Neural crest cell (in vitro differentiated cells): ENCODE results near the gene GLIS1. TPM values are rescaled to one million over a fixed set of nuclear protein-coding genes. Genes with fewer than 3 reads are reported as not detected.

Experiments
- DNase-seq: peaks from one replicate; pipeline ENCODE4 v3.0.0; 2021; ENCODE audit warnings: low read depth, mixed read lengths, low spot score
- H3K27ac Mint-ChIP-seq: one replicate; pipeline ENCODE4 v1.8.0; 2021; ENCODE audit warnings: mild to moderate bottlenecking, mixed read lengths; ENCODE audit not compliant: unreplicated experiment
- H3K27me3 Mint-ChIP-seq: 2 replicates; pipeline ENCODE4 v1.8.0; 2021; ENCODE audit warnings: low read depth, mild to moderate bottlenecking, mixed read lengths
- H3K36me3 Mint-ChIP-seq: 2 replicates; pipeline ENCODE4 v1.8.0; 2021; ENCODE audit warnings: low read depth, mild to moderate bottlenecking, mixed read lengths
- H3K4me1 Mint-ChIP-seq: 2 replicates; pipeline ENCODE4 v1.8.0; 2021; ENCODE audit warnings: mixed read lengths
- H3K4me3 Mint-ChIP-seq: one replicate; pipeline ENCODE4 v1.8.0; 2021; ENCODE audit warnings: mild to moderate bottlenecking, mixed read lengths
- H3K9me3 Mint-ChIP-seq: 2 replicates; pipeline ENCODE4 v1.8.0; 2021; ENCODE audit warnings: mixed read lengths
- total RNA-seq: library from RNA; stranded (reverse); gene quantifications from 2 replicates; pipeline ENCODE4 v1.2.1, GENCODE V29; 2021
- TF ChIP-seq, protein P1 (sequence below): fragments of 200-600 bp; sonication (generic); conservative IDR thresholded peaks from 2 replicates; pipeline ENCODE4 v1.5.0; 2021; ENCODE audit warnings: antibody characterized with exemption, mild to moderate bottlenecking

The GLIS1 gene
- total RNA-seq, 1 donor from 2014 or later, result not detected

DNA sequence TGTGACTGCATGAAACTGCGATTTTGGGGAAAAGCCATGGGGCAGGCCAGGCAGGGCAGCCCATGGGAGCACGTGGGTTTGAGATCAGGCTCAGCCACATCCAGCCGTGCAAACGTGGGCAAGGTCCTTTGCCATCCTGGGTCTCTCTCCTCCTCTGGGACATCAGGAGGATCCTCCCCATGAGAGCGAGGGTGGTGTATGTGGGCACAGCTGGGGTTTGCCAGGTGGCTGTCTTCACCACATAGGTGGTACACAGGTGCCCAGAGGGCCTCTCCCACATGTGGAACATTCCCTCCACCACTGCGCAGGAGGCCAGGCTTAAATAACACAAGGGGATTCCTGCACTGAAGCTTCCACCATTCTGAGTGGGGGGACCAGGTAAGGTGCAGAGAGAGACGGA is 143.1 kb downstream of the GLIS1 start:
- no peak for DNase-seq
- Mint-ChIP-seq H3K4me3 (no peak overlapping the region), H3K27ac (no peak overlapping the region), H3K9me3 (no peaks in the 10 kb centered on the region), H3K36me3 (no peaks in the 10 kb centered on the region), H3K4me1 (no peaks in the 10 kb centered on the region), H3K27me3 (no peaks in the 10 kb centered on the region)
- TF ChIP-seq, protein P1, sequence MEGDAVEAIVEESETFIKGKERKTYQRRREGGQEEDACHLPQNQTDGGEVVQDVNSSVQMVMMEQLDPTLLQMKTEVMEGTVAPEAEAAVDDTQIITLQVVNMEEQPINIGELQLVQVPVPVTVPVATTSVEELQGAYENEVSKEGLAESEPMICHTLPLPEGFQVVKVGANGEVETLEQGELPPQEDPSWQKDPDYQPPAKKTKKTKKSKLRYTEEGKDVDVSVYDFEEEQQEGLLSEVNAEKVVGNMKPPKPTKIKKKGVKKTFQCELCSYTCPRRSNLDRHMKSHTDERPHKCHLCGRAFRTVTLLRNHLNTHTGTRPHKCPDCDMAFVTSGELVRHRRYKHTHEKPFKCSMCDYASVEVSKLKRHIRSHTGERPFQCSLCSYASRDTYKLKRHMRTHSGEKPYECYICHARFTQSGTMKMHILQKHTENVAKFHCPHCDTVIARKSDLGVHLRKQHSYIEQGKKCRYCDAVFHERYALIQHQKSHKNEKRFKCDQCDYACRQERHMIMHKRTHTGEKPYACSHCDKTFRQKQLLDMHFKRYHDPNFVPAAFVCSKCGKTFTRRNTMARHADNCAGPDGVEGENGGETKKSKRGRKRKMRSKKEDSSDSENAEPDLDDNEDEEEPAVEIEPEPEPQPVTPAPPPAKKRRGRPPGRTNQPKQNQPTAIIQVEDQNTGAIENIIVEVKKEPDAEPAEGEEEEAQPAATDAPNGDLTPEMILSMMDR, result no peak

DNA sequence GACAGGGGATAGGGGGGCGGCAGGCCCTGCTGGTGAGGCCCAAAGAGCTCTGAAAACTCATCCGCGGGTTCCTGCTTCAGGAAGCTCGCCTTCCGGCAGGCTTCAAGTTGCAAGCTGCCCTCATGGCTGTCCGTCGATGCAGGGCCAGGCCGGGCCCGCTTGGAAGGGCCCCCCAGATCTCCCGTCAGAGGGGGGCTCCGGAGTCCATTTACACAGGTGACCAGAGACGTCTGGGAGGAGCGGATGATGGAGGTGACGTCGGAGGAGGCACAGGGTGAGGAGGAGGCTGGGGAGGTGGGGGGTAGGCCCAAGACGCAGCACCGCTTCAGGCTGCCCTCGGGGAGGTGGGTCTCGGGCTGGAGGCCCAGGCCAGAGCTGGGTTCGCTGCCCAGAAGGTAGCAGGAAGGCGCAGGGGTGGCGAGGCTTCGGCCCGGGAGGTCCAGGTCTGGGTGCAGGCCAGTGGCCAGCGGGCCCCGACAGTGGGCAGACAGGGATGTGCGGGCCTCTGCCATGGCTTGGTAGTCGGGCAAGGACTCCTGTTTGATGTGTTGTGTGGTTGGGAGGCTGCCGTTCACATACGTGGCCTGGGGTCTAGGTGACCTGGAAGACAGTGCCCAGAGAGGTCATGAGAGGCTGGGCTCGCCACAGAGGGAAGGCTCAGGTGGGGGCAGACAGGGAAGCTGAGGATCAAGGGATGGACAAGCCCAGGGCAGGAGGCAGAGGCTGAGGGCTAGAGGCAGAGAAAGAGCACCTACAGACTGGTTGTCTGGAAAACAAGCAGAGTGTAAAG is 144.4 kb downstream of the GLIS1 start:
- Mint-ChIP-seq H3K9me3 (no peaks in the 10 kb centered on the region), H3K27me3 (no peaks in the 10 kb centered on the region), H3K36me3 (no peaks in the 10 kb centered on the region), H3K4me1 (peaks cover 5% of the 10 kb centered on the region), H3K27ac (no peak overlapping the region), H3K4me3 (no peak overlapping the region)
- no peak for DNase-seq
- TF ChIP-seq, protein P1, result no peak

DNA sequence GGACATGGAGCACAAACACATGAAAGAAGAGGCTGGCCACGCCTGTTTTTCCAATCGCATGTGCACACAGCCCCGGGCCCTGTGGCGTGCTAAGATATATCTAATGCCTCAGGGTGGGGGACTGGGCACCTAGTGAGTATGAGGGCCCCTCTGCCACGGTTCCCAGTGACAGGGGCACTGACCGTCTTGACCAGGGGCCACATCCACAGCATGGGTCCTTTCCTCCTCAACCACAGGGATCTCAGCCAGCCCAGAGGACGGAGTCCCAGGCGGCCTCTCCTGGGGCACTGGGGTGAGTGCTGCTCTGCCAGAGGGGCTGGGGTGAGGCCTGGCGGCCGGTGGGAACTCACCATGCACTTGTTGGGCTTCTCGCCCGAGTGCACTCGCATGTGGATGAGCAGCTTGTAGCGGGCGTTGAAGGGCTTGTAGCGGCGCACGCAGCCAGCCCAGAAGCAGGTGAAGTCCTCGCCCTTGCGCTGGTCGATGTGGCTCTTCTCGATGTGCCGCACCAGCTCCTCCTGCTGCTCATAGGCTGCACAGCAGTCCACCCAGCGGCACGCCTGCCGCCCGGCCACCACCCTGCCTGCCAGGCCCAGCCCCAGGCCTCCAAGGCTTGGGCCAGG is 145.1 kb downstream of the GLIS1 start:
- no peaks in the 10 kb centered on the region for H3K27me3 Mint-ChIP-seq
- TF ChIP-seq, protein P1, result peak; percentile 63
- no peak overlapping the region for H3K27ac Mint-ChIP-seq
- no peak overlapping the region for H3K4me3 Mint-ChIP-seq
- no peaks in the 10 kb centered on the region for H3K36me3 Mint-ChIP-seq
- H3K9me3 Mint-ChIP-seq, result no peaks in the 10 kb centered on the region
- DNase-seq, result peak; percentile 53
- peaks cover 5% of the 10 kb centered on the region for H3K4me1 Mint-ChIP-seq

DNA sequence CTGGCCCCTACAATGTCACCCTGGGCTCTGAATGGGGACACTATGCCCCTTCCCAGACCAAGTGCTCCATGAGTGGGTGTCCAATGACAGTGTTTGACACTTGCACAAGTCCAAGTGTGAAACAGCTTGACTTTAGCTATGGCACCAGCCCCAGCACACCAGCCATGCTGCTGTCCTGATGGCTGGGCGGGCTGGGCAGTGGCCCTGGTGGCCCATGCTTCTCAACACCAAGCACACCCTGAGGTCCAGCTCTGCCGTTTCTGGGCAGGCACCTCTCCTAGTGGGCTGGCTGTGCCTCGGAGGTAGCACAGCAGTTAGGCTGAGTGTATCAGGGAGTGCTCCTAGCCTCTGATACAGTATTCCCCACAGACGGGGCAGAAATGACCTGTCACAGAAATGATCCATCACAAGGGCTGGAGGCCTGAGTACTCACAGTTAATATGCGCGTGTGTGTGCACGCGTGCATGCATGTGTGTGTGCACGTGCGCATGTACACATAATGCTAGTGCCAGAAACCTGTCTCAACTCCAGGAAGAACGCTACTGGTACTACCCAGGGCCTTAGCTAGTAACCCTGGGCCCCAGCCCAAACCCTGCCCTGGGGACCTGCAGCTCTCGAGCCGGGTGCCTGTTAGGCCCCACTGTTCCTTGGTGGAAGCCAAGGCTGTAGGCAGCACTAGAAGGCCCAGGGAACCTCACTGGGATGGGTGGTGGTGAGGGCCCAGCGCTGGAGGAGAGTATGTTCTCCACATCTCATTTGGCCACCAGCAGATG is 145.8 kb downstream of the GLIS1 start:
- no peaks in the 10 kb centered on the region for H3K9me3 Mint-ChIP-seq
- no peaks in the 10 kb centered on the region for H3K36me3 Mint-ChIP-seq
- H3K27me3 Mint-ChIP-seq, result no peaks in the 10 kb centered on the region
- no peak overlapping the region for H3K27ac Mint-ChIP-seq
- DNase-seq, result no peak
- H3K4me3 Mint-ChIP-seq, result no peak overlapping the region
- TF ChIP-seq, protein P1, result no peak
- peaks cover 5% of the 10 kb centered on the region for H3K4me1 Mint-ChIP-seq

DNA sequence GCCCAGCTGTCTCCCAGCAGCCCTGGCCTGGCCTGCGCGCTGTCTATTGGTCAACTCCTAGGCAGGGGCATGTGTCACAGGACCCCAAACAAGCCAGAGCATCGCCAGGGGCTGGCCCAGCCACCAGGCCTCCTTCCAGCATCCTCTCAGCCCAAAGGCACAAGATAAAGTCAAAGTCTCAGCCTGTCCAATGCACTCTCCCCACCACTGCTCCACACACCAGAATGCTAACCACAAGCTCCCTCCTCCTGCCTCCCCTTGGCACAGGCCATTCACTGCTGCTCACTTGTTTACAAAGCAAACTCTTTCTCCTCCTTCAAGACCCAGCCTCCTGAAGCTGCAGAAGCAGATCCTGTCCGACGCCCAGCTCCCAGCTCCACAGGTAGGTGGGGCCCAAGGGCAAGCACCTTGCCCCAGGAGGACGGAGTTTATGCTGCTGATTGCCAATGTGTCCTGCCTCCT is 146.4 kb downstream of the GLIS1 start:
- H3K9me3 Mint-ChIP-seq, result no peaks in the 10 kb centered on the region
- H3K27me3 Mint-ChIP-seq, result no peaks in the 10 kb centered on the region
- no peak for DNase-seq
- TF ChIP-seq, protein P1, result no peak
- no peak overlapping the region for H3K4me3 Mint-ChIP-seq
- no peak overlapping the region for H3K27ac Mint-ChIP-seq
- peaks cover 5% of the 10 kb centered on the region for H3K4me1 Mint-ChIP-seq
- no peaks in the 10 kb centered on the region for H3K36me3 Mint-ChIP-seq
